OCI-LY1 (cell line): ENCODE measurements around the gene CCDC12.

Experiments
- CTCF ChIP-seq: fragments of 200-600 bp; sonication (generic), shearing (Covaris generic); IDR thresholded peaks from 2 replicates; pipeline ENCODE4 v1.5.1; 2017; ENCODE audit warnings: mild to moderate bottlenecking, antibody characterized with exemption, low read length, moderate library complexity, mixed read lengths
- EZH2 ChIP-seq: fragments of 200-600 bp; sonication (generic), shearing (Covaris generic); IDR thresholded peaks from 2 replicates; pipeline ENCODE4 v1.8.0; 2017; ENCODE audit warnings: borderline replicate concordance, mixed run types, mild to moderate bottlenecking, antibody characterized with exemption, low read length, moderate library complexity, mixed read lengths

GRCh38 chr3:46888705-46889104, 87.8 kb downstream of the CCDC12 start:
- no peak for TF ChIP-seq CTCF
- no peak for TF ChIP-seq EZH2
